ENCODE data around the gene PRDX1. TPM values are rescaled to one million over a fixed set of nuclear protein-coding genes. Genes with fewer than 3 reads are reported as not detected.
"Not testable (repeated sequence)": the region's sequence is repeated elsewhere in the genome, so short reads cannot be mapped to it uniquely, and the experiment has no call there.

The PRDX1 gene
- total RNA-seq, 1 donor from 2014 or later, result 764 TPM

- no peak for DNase-seq (ENCODE audit: low read depth, low spot score)
Measured at GRCh38 chr1:45535988-45536766, 14.5 kb upstream of the PRDX1 start.

DNA sequence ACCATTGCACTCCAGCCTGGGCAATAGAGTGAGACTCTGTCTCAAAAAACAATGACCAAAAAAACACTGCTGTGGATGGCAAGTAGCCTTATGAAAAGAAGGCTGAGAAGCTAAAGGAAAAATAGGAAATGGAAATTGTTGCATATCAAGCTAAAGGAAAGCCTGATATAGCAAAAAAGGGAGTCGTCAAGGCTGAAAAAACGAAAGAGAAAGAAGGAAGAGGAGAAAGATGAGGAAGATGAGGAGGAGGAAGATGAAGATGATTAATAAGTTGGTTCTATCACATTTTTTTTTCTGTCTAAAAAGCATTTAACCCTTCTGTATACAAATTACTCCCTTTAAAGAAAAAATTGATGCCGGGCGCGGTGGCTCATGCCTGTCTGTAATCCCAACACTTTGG lies 10.2 kb upstream of the PRDX1 start:
- no peak for DNase-seq (ENCODE audit: low read depth, low spot score)

GRCh38 chr1:45530632-45531135 lies 9.0 kb upstream of the PRDX1 start:
- no peak for DNase-seq (ENCODE audit: low read depth, low spot score)

GRCh38 chr1:45526135-45526644 lies 4.5 kb upstream of the PRDX1 start:
- DNase-seq (ENCODE audit: low read depth, low spot score), result no peak

- DNase-seq (ENCODE audit: low read depth, low spot score), result not testable (repeated sequence)
Measured at GRCh38 chr1:45523975-45524374, 2.3 kb upstream of the PRDX1 start.

GRCh38 chr1:45523516-45523915 lies 1.8 kb upstream of the PRDX1 start:
- not testable (repeated sequence) for DNase-seq (ENCODE audit: low read depth, low spot score)

- DNase-seq (ENCODE audit: low read depth, low spot score), result no peak
Measured at GRCh38 chr1:45522324-45523104, 830 bp upstream of the PRDX1 start.

DNA sequence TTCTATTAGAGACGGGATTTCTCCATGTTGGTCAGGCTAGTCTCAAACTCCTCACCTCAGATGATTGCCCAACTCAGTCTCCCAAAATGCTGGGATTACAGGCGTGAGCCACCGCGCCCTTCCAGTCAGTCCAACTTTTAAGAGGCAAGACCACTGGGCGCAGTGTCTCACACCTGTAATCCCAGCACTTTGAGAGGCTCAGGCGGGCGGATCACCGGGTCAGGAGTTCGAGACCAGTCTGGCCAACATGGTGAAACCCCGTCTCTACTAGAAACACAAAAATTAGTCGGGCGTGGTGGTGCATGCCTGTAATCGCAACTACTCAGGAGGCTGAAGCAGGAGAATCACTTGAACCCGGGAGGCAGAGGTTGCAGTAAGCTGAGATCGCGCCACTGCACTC lies 1.9 kb downstream of the PRDX1 start:
- not testable (repeated sequence) for DNase-seq (ENCODE audit: low read depth, low spot score)

DNA sequence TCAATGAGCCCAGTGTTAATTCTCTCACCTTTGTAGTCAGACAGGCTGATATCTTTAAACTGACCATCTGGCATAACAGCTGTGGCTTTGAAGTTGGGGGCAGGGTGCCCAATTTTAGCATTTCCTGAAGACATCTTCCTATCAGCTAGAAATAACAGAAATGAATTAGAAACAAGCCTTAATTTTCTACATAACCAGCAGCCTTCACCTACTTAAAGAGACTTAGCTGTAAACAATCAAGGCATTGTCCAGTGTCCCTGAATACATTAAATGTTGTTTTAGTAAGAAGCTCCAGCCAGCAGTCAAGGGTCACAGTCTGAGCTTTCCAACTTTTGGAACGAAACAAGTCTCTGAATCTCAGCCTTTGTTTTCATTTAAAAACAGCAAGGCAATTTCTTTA lies 2.8 kb downstream of the PRDX1 start:
- DNase-seq (ENCODE audit: low read depth, low spot score), result no peak

- DNase-seq (ENCODE audit: low read depth, low spot score), result not testable (repeated sequence)
Measured at GRCh38 chr1:45518366-45518765, 3.3 kb downstream of the PRDX1 start.

- DNase-seq (ENCODE audit: low read depth, low spot score), result no peak
Measured at GRCh38 chr1:45516465-45516864, 5.2 kb downstream of the PRDX1 start.

DNA sequence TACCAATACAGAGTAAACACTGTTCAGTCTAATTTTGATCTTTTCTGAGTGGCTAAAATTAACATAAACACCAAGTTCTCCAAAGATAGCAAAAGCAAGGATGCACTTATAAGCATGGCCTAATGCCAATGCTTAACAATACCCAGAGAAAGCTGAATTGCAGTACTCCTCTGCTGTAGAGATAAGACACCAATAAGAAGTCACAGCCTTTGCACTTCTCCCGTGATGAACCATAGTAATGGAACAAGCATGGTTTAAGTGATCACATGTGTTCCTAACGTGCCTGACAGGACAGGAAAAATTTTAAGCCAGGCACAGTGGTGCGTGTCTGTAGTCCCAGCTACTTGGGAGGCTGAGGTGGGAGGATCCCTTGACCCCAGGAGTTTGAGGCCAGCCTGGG lies 5.6 kb downstream of the PRDX1 start:
- no peak for DNase-seq (ENCODE audit: low read depth, low spot score)

DNA sequence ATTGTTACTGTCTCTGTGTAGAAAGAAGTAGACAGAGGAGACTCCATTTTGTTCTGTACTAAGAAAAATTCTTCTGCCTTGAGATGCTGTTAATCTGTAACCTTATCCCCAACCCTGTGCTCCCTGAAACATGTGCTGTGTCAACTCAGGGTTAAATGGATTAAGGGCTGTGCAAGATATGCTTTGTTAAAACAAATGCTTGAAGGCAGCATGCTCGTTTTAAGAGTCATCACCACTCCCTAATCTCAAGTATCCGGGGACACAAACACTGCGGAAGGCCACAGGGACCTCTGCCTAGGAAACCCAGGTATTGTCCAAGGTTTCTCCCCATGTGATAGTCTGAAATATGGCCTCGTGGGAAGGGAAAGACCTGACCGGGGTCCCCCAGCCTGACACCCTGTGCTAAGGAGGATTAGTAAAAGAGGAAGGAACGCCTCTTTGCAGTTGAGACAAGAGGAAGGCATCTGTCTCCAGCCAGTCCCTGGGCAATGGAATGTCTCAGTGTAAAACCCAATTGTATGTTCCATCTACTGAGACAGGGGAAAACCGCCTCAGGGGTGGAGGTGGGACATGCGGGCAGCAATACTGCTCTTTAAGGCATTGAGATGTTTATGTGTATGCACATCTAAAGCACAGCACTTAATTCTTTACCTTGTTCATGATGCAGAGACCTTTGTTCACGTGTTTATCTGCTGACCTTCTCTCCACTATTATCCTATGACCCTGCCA lies 8.0 kb downstream of the PRDX1 start:
- not testable (repeated sequence) for DNase-seq (ENCODE audit: low read depth, low spot score)

GRCh38 chr1:45512641-45513054 lies 9.0 kb downstream of the PRDX1 start:
- DNase-seq (ENCODE audit: low read depth, low spot score), result peak; percentile 50

- no peak for DNase-seq (ENCODE audit: low read depth, low spot score)
Measured at GRCh38 chr1:45510972-45511527, 10.6 kb downstream of the PRDX1 start.

DNA sequence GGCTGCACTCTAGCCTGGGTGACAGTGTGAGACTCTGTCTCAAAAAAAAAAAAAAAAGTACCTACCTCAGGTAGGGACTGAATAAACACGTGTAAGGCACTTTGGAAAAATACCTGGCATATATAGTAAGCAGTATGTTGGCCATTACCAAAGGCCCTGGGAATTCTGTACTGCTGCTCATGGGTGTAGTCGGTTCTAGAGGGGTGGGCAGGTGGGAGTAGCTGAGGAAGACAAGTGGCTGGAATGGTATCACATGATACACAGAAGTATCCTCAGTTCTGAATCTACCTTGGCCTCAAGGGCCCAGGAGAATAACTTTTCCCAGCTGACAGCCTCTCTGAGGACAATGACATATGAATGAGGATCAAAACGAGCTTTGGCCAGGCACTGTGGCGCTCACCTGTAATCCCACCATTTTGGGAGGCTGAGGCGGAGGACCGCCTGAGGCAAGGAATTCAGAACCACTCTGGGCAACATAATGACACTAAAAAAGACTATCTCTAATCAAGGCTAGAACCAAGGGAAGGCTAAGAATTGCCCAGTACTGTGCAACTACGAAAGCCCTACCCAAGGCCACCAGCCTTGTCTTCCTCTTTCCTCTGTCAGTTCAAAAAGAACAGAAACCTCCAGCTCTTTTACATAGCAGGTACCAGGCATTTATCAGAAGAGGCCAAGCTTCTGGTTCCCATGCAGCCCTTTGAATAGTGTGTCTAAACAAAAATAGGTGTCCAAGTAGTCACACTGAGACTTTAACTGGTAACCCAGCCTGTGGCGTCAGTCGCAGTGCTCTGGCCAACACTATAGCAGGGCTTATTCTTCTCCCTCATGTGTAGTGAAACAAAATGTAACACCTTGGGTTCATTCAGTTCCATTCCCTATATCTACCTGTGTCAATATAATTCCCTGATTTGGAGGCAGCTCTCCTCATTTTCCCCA lies 11.4 kb downstream of the PRDX1 start:
- no peak for DNase-seq (ENCODE audit: low read depth, low spot score)

DNA sequence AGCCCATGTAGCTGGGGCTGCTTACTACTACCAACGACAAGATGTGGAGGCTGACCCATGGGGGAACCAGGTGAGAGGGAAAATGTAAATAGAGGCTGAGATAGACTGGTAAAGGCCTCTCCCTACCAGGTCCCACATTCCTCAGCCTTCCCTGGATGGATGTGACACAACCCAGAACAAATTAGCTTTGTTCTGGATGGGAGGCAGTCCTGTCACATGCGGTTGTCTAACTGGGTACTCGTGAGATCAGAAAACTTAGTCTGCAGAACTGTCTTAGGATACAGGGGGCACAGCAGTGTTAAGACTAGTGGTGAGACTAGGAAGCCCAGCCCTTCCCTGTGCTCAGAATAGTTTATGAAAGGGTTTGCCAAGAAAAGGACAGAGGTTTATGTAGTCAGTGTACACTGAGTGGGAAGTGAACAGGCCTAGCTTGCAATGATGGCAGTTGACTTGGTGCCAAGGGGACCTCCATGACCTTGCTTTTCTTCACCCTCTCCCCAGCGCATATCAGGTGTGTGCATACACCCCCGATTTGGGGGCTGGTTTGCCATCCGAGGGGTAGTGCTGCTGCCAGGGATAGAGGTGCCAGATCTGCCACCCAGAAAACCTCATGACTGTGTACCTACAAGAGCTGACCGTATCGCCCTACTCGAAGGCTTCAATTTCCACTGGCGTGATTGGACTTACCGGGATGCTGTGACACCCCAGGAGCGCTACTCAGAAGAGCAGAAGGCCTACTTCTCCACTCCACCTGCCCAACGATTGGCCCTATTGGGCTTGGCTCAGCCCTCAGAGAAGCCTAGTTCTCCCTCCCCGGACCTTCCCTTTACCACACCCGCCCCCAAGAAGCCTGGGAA lies 13.2 kb downstream of the PRDX1 start:
- no peak for DNase-seq (ENCODE audit: low read depth, low spot score)

DNA sequence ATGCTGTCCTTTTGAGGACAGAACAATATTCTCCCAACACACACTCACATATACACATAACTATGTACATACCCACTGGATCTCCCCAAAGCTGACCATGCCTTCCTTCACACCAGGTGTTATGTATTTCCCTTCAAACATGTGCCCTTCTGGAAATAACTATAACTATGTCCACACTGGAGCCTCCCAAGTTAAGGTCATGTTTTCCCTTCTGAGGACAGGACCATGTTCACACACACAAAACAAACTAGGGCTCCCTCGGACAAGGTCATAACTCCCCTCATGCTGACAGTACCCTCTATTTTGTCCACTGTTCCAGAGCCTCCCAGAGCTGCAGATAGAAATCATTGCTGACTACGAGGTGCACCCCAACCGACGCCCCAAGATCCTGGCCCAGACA lies 13.8 kb downstream of the PRDX1 start:
- DNase-seq (ENCODE audit: low read depth, low spot score), result no peak

GRCh38 chr1:45507195-45507594 lies 14.5 kb downstream of the PRDX1 start:
- DNase-seq (ENCODE audit: low read depth, low spot score), result no peak

All from pulmonary artery endothelial cell (primary cell).